ENCODE results near the gene RXRG.

Gene RXRG

GRCh38 chr1:165418195-165418594 is 26.7 kb downstream of the RXRG start:
- DNase-seq = no peak
- Histone ChIP-seq H2BK5ac (ENCODE audit: low read depth, low read length, poor library complexity, severe bottlenecking) (no peak overlapping the region), H3K4me2 (ENCODE audit: low read length, poor library complexity, severe bottlenecking) (no peak overlapping the region), H3K27ac (ENCODE audit: low read length, poor library complexity, severe bottlenecking) (no peak overlapping the region), H4K91ac (ENCODE audit: low read length) (no peak overlapping the region), H3K79me1 (replicated peaks; ENCODE audit: low read length, poor library complexity, severe bottlenecking) (no peaks in the 10 kb centered on the region), H3K36me3 (ENCODE audit: control insufficient read depth in 1 of 2, insufficient read depth in 2 of 2, low read depth in 1 of 2, low read length in 2 of 2) (no peaks in the 10 kb centered on the region), H3K27me3 (ENCODE audit: control insufficient read depth in 1 of 2, insufficient read depth in 1 of 2, low read length in 2 of 2) (peaks cover 0 to 5% of the 10 kb centered on the region in 2 experiments), H3K23ac (ENCODE audit: low read length in 2 of 2) (no peak overlapping the region), H3K9ac (ENCODE audit: low read length) (no peak overlapping the region), H3K4ac (ENCODE audit: low read depth in 1 of 2, low read length in 2 of 2) (no peak overlapping the region), H2AK5ac (ENCODE audit: low read length, severe bottlenecking) (no peak overlapping the region), H3K4me3 (ENCODE audit: insufficient read depth in 1 of 2, low read depth in 1 of 2, low read length in 2 of 2) (no peak overlapping the region), H2BK15ac (ENCODE audit: low read depth, poor library complexity, severe bottlenecking) (no peak overlapping the region), H3K4me1 (ENCODE audit: control insufficient read depth, insufficient read depth, low read depth, low read length) (no peaks in the 10 kb centered on the region), H2BK12ac (ENCODE audit: low read length in 2 of 2) (no peak overlapping the region), H3K14ac (ENCODE audit: low read length in 2 of 2) (no peak overlapping the region), H4K8ac (ENCODE audit: low read length) (no peak overlapping the region), H2AFZ (ENCODE audit: low read depth, low read length) (no peak overlapping the region), H2BK120ac (ENCODE audit: low read depth, low read length) (no peak overlapping the region), H3K9me3 (ENCODE audit: control insufficient read depth, low read length) (no peaks in the 10 kb centered on the region), H3K18ac (ENCODE audit: low read depth in 1 of 2, low read length in 2 of 2) (no peak overlapping the region)

- no peak overlapping the region for H2AFZ ChIP-seq (ENCODE audit: low read depth, low read length)
- no peak overlapping the region for H3K18ac ChIP-seq (ENCODE audit: low read depth in 1 of 2, low read length in 2 of 2)
- no peaks in the 10 kb centered on the region for H3K4me1 ChIP-seq (ENCODE audit: control insufficient read depth, insufficient read depth, low read depth, low read length)
- no peak overlapping the region for H3K4me3 ChIP-seq (ENCODE audit: insufficient read depth in 1 of 2, low read depth in 1 of 2, low read length in 2 of 2)
- H2AK5ac ChIP-seq (ENCODE audit: low read length, severe bottlenecking) = no peak overlapping the region
- H3K9me3 ChIP-seq (ENCODE audit: control insufficient read depth, low read length) = no peaks in the 10 kb centered on the region
- H4K8ac ChIP-seq (ENCODE audit: low read length) = no peak overlapping the region
- H3K27ac ChIP-seq (ENCODE audit: low read length, poor library complexity, severe bottlenecking) = no peak overlapping the region
- H3K4ac ChIP-seq (ENCODE audit: low read depth in 1 of 2, low read length in 2 of 2) = no peak overlapping the region
- H3K14ac ChIP-seq (ENCODE audit: low read length in 2 of 2) = no peak overlapping the region
- H3K27me3 ChIP-seq (ENCODE audit: control insufficient read depth in 1 of 2, insufficient read depth in 1 of 2, low read length in 2 of 2) = peaks cover 5 to 7% of the 10 kb centered on the region in 2 experiments
- no peak overlapping the region for H2BK120ac ChIP-seq (ENCODE audit: low read depth, low read length)
- no peak overlapping the region for H3K23ac ChIP-seq (ENCODE audit: low read length in 2 of 2)
- H2BK15ac ChIP-seq (ENCODE audit: low read depth, poor library complexity, severe bottlenecking) = no peak overlapping the region
- H3K79me1 ChIP-seq (replicated peaks; ENCODE audit: low read length, poor library complexity, severe bottlenecking) = no peaks in the 10 kb centered on the region
- no peak overlapping the region for H2BK12ac ChIP-seq (ENCODE audit: low read length in 2 of 2)
- H3K4me2 ChIP-seq (ENCODE audit: low read length, poor library complexity, severe bottlenecking) = no peak overlapping the region
- WGBS = 92% methylated on average over 10 of the region's 11 CpGs
- DNase-seq = no peak
- no peaks in the 10 kb centered on the region for H3K36me3 ChIP-seq (ENCODE audit: control insufficient read depth in 1 of 2, insufficient read depth in 2 of 2, low read depth in 1 of 2, low read length in 2 of 2)
- H4K91ac ChIP-seq (ENCODE audit: low read length) = no peak overlapping the region
- no peak overlapping the region for H2BK5ac ChIP-seq (ENCODE audit: low read depth, low read length, poor library complexity, severe bottlenecking)
- no peak overlapping the region for H3K9ac ChIP-seq (ENCODE audit: low read length)
Measured at GRCh38 chr1:165416876-165417275, 28.1 kb downstream of the RXRG start.

GRCh38 chr1:165415068-165415467 is 29.9 kb downstream of the RXRG start:
- Histone ChIP-seq H3K4me2 (ENCODE audit: low read length, poor library complexity, severe bottlenecking) (no peak overlapping the region), H2BK12ac (ENCODE audit: low read length in 2 of 2) (no peak overlapping the region)
- 63% methylated on average over 1 of the region's 1 CpG for WGBS

GRCh38 chr1:165414620-165415019 is 30.3 kb downstream of the RXRG start:
- H3K14ac ChIP-seq (ENCODE audit: low read length in 2 of 2) = no peak overlapping the region

More at GRCh38 chr1:165415068-165415467, 29.9 kb downstream of the RXRG start:
- Histone ChIP-seq H3K23ac (ENCODE audit: low read length in 2 of 2) (no peak overlapping the region), H3K4me3 (ENCODE audit: insufficient read depth in 1 of 2, low read depth in 1 of 2, low read length in 2 of 2) (no peak overlapping the region), H2BK120ac (ENCODE audit: low read depth, low read length) (no peak overlapping the region), H3K18ac (ENCODE audit: low read depth in 1 of 2, low read length in 2 of 2) (no peak overlapping the region), H3K4me1 (ENCODE audit: control insufficient read depth, insufficient read depth, low read depth, low read length) (no peaks in the 10 kb centered on the region), H3K27ac (ENCODE audit: low read length, poor library complexity, severe bottlenecking) (no peak overlapping the region), H3K36me3 (ENCODE audit: control insufficient read depth in 1 of 2, insufficient read depth in 2 of 2, low read depth in 1 of 2, low read length in 2 of 2) (no peaks in the 10 kb centered on the region), H2AFZ (ENCODE audit: low read depth, low read length) (no peak overlapping the region), H3K4ac (ENCODE audit: low read depth in 1 of 2, low read length in 2 of 2) (no peak overlapping the region), H3K14ac (ENCODE audit: low read length in 2 of 2) (no peak overlapping the region), H2BK15ac (ENCODE audit: low read depth, poor library complexity, severe bottlenecking) (no peak overlapping the region), H4K8ac (ENCODE audit: low read length) (no peak overlapping the region), H3K9ac (ENCODE audit: low read length) (no peak overlapping the region), H2AK5ac (ENCODE audit: low read length, severe bottlenecking) (no peak overlapping the region), H3K27me3 (ENCODE audit: control insufficient read depth in 1 of 2, insufficient read depth in 1 of 2, low read length in 2 of 2) (peaks cover 5 to 22% of the 10 kb centered on the region in 2 experiments), H4K91ac (ENCODE audit: low read length) (no peak overlapping the region), H2BK5ac (ENCODE audit: low read depth, low read length, poor library complexity, severe bottlenecking) (no peak overlapping the region), H3K9me3 (ENCODE audit: control insufficient read depth, low read length) (no peaks in the 10 kb centered on the region), H3K79me1 (replicated peaks; ENCODE audit: low read length, poor library complexity, severe bottlenecking) (no peaks in the 10 kb centered on the region)
- no peak for DNase-seq

More at GRCh38 chr1:165414620-165415019, 30.3 kb downstream of the RXRG start:
- no peak overlapping the region for H2BK15ac ChIP-seq (ENCODE audit: low read depth, poor library complexity, severe bottlenecking)
- no peak overlapping the region for H2BK5ac ChIP-seq (ENCODE audit: low read depth, low read length, poor library complexity, severe bottlenecking)
- H2BK12ac ChIP-seq (ENCODE audit: low read length in 2 of 2) = no peak overlapping the region
- 88% methylated on average over 2 of the region's 3 CpGs for WGBS
- H4K91ac ChIP-seq (ENCODE audit: low read length) = no peak overlapping the region
- peaks cover 5 to 22% of the 10 kb centered on the region in 2 experiments for H3K27me3 ChIP-seq (ENCODE audit: control insufficient read depth in 1 of 2, insufficient read depth in 1 of 2, low read length in 2 of 2)
- no peak overlapping the region for H3K4ac ChIP-seq (ENCODE audit: low read depth in 1 of 2, low read length in 2 of 2)
- no peak overlapping the region for H3K9ac ChIP-seq (ENCODE audit: low read length)
- H2AFZ ChIP-seq (ENCODE audit: low read depth, low read length) = no peak overlapping the region
- no peak overlapping the region for H4K8ac ChIP-seq (ENCODE audit: low read length)
- H3K36me3 ChIP-seq (ENCODE audit: control insufficient read depth in 1 of 2, insufficient read depth in 2 of 2, low read depth in 1 of 2, low read length in 2 of 2) = no peaks in the 10 kb centered on the region
- no peak for DNase-seq
- no peak overlapping the region for H3K4me2 ChIP-seq (ENCODE audit: low read length, poor library complexity, severe bottlenecking)
- no peak overlapping the region for H3K4me3 ChIP-seq (ENCODE audit: insufficient read depth in 1 of 2, low read depth in 1 of 2, low read length in 2 of 2)
- H3K23ac ChIP-seq (ENCODE audit: low read length in 2 of 2) = no peak overlapping the region
- no peak overlapping the region for H2BK120ac ChIP-seq (ENCODE audit: low read depth, low read length)
- H3K18ac ChIP-seq (ENCODE audit: low read depth in 1 of 2, low read length in 2 of 2) = no peak overlapping the region
- no peaks in the 10 kb centered on the region for H3K79me1 ChIP-seq (replicated peaks; ENCODE audit: low read length, poor library complexity, severe bottlenecking)
- H3K4me1 ChIP-seq (ENCODE audit: control insufficient read depth, insufficient read depth, low read depth, low read length) = no peaks in the 10 kb centered on the region
- H3K9me3 ChIP-seq (ENCODE audit: control insufficient read depth, low read length) = no peaks in the 10 kb centered on the region
- H3K27ac ChIP-seq (ENCODE audit: low read length, poor library complexity, severe bottlenecking) = no peak overlapping the region
- H2AK5ac ChIP-seq (ENCODE audit: low read length, severe bottlenecking) = no peak overlapping the region
